K562 (cell line): ENCODE measurements around the gene RPL3. TPM values are rescaled to one million over a fixed set of nuclear protein-coding genes. Genes with fewer than 3 reads are reported as not detected.

Experiments
- ATAC-seq: fragments of 200-7000 bp; cut with Tn5 transposase; 3 replicates; pipeline ENCODE4 v1.9.1; 2020; ENCODE audit warnings: moderate library complexity
- BruUV-seq: library from RNA; stranded (reverse); fragments of 400-500 nt; replicated peaks from 2 replicates; lab custom pipeline; 2021; lab: Mats Ljungman, UMichigan
- CTCF ChIA-PET: fragments of 300-600 bp; formaldehyde crosslinking; extraction: SDS; loops from one replicate; lab custom pipeline; 2021; ENCODE audit warnings: low intra/inter-chr PET ratio; lab: Yijun Ruan, JAX
- POLR2A ChIA-PET: fragments of 300-600, 350-650 bp; sonication (Branson Sonifier 250); formaldehyde crosslinking; extraction: SDS; loops from one replicate; lab custom pipeline; 2021; ENCODE audit warnings: antibody characterized with exemption, inconsistent platforms; lab: Yijun Ruan, JAX
- DNase-seq, 4 experiments: peaks; one replicate each; pipeline versions ENCODE4 v3.0.0 to v3.0.0-alpha.2; 2011 to 2018; ENCODE audit warnings: low spot score in 3 of 4, mixed read lengths in 3 of 4; ENCODE audit errors: extremely low read depth in 1 of 4
- FAIRE-seq: peaks from 2 replicates; lab custom pipeline; 2011; peaks lifted over from hg19 to GRCh38; lab: Jason Lieb, UNC
- H2AFZ ChIP-seq: 2 replicates; pipeline ENCODE4 v1.6.0; 2011; ENCODE audit warnings: low read depth, low read length, control low read depth, inconsistent platforms
- H3K27ac ChIP-seq: fragments of 200-600 bp; 3 replicates; pipeline ENCODE4 v1.8.0; 2011; ENCODE audit warnings: low read depth, mild to moderate bottlenecking, control low read depth, inconsistent platforms, low read length, moderate library complexity, mixed read lengths; ENCODE audit errors: extremely low read depth
- H3K27me3 ChIP-seq, 2 experiments: fragments of 300-600 bp in 1 of 2; 2 replicates in 1 of 2; 3 replicates in 1 of 2; pipeline versions ENCODE4 v1.6.0 to v1.8.0; 2011; ENCODE audit warnings: inconsistent platforms in 2 of 2, low read length in 2 of 2, mild to moderate bottlenecking in 1 of 2, mixed read lengths in 1 of 2, moderate library complexity in 1 of 2; ENCODE audit not compliant: control insufficient read depth in 2 of 2, insufficient read depth in 2 of 2
- H3K36me3 ChIP-seq: fragments of 300-600 bp; 3 replicates; pipeline ENCODE4 v1.8.0; 2011; ENCODE audit warnings: mild to moderate bottlenecking, low read length, inconsistent platforms; ENCODE audit not compliant: control insufficient read depth, insufficient read depth
- H3K4me1 ChIP-seq, 2 experiments: fragments of 200-600 bp in 1 of 2; replicated peaks in 1 of 2; 2 replicates in 1 of 2; 3 replicates in 1 of 2; pipeline versions ENCODE4 v1.5.1 to v1.8.0; 2011; ENCODE audit warnings: inconsistent platforms in 2 of 2, low read length in 2 of 2, mild to moderate bottlenecking in 1 of 2, mixed read lengths in 1 of 2, moderate library complexity in 1 of 2; ENCODE audit not compliant: control insufficient read depth in 2 of 2, insufficient read depth in 2 of 2
- H3K4me2 ChIP-seq: 2 replicates; pipeline ENCODE4 v1.6.1; 2011; ENCODE audit warnings: low read length, control low read depth, inconsistent platforms, mixed read lengths; ENCODE audit not compliant: insufficient read depth
- H3K4me3 ChIP-seq: fragments of 200-600 bp; sonication (generic), shearing (Covaris generic); 2 replicates; pipeline ENCODE4 v1.5.1; 2016; ENCODE audit warnings: control low read depth, inconsistent platforms
- H3K79me2 ChIP-seq: fragments of 200-600 bp; 3 replicates; pipeline ENCODE4 v1.8.0; 2011; ENCODE audit warnings: low read length, inconsistent platforms; ENCODE audit not compliant: control insufficient read depth, insufficient read depth
- H3K9ac ChIP-seq, 2 experiments: 2 replicates each; pipeline versions ENCODE4 v1.6.0 to v1.6.1; 2011; ENCODE audit warnings: low read depth in 2 of 2, low read length in 2 of 2, control low read depth in 1 of 2, inconsistent platforms in 1 of 2, mild to moderate bottlenecking in 1 of 2, mixed read lengths in 1 of 2; ENCODE audit not compliant: insufficient read depth in 1 of 2
- H3K9me1 ChIP-seq: one replicate; pipeline ENCODE4 v1.6.0; 2011; ENCODE audit warnings: inconsistent platforms, mild to moderate bottlenecking, low read length, moderate library complexity; ENCODE audit not compliant: control insufficient read depth, insufficient read depth
- H3K9me3 ChIP-seq: replicated peaks from 2 replicates; pipeline ENCODE4 v1.5.1; 2011; ENCODE audit warnings: low read depth, low read length, inconsistent platforms; ENCODE audit not compliant: control insufficient read depth, insufficient read depth
- H4K20me1 ChIP-seq: replicated peaks from 2 replicates; pipeline ENCODE4 v1.6.1; 2011; ENCODE audit warnings: low read length, inconsistent platforms, mixed read lengths; ENCODE audit not compliant: control insufficient read depth, insufficient read depth
- ADNP ChIP-seq: fragments of 200-800 bp; sonication (Bioruptor generic); IDR thresholded peaks from 2 replicates; pipeline ENCODE4 v1.6.1; 2016; ENCODE audit warnings: missing genetic modification characterization, missing compliant biosample characterization
- BCLAF1 ChIP-seq, 2 experiments: fragments of 450-650 bp in 1 of 2; IDR thresholded peaks; 2 replicates each; pipeline ENCODE4 v1.6.1; 2011 to 2017; ENCODE audit warnings: low read depth in 2 of 2, antibody characterized with exemption in 1 of 2, borderline replicate concordance in 1 of 2, low read length in 1 of 2, mild to moderate bottlenecking in 1 of 2, mixed read lengths in 1 of 2; ENCODE audit not compliant: control insufficient read depth in 1 of 2
- BCOR ChIP-seq: fragments of 450-650 bp; IDR thresholded peaks from 2 replicates; pipeline ENCODE4 v1.6.1; 2016
- DLX4 ChIP-seq: fragments of 250-450 bp; sonication (Bioruptor Pico); IDR thresholded peaks from 2 replicates; pipeline ENCODE4 v1.6.1; 2021; ENCODE audit warnings: mild to moderate bottlenecking
- FOXJ2 ChIP-seq: fragments of 200-800 bp; sonication (Bioruptor generic); IDR thresholded peaks from 2 replicates; pipeline ENCODE4 v1.6.1; 2016; ENCODE audit warnings: missing genetic modification characterization, missing compliant biosample characterization
- HMGN3 ChIP-seq: IDR thresholded peaks from 2 replicates; pipeline ENCODE4 v1.6.1; 2011; ENCODE audit warnings: borderline replicate concordance, low read depth, mild to moderate bottlenecking, mixed read lengths, low read length; ENCODE audit not compliant: insufficient read length; ENCODE audit errors: extremely low read depth
- KDM1A ChIP-seq, 2 experiments: fragments of 450-650 bp; IDR thresholded peaks; 2 replicates each; pipeline ENCODE4 v1.6.1; 2016; ENCODE audit warnings: mild to moderate bottlenecking in 2 of 2
- MAFK ChIP-seq: IDR thresholded peaks from 2 replicates; pipeline ENCODE4 v1.6.1; 2011; ENCODE audit warnings: low read length, improper control_type of control experiment
- RBFOX2 ChIP-seq: fragments of 200-400 bp; formaldehyde crosslinking; IDR thresholded peaks from 2 replicates; pipeline ENCODE4 v1.6.1; 2017; ENCODE audit warnings: low read depth, mild to moderate bottlenecking, low read length, moderate library complexity
- RBM25 ChIP-seq: fragments of 200-400 bp; formaldehyde crosslinking; IDR thresholded peaks from 2 replicates; pipeline ENCODE4 v1.6.1; 2018; ENCODE audit warnings: low read length, low read depth, moderate library complexity; ENCODE audit not compliant: severe bottlenecking
- RCOR1 ChIP-seq, 2 experiments: IDR thresholded peaks; 2 replicates each; pipeline ENCODE4 v1.6.1; 2012; ENCODE audit warnings: low read depth in 2 of 2, low read length in 2 of 2, borderline replicate concordance in 1 of 2, improper control_type of control experiment in 1 of 2
- SMAD3 ChIP-seq: fragments of 450-650 bp; formaldehyde crosslinking; conservative IDR thresholded peaks from 2 replicates; pipeline ENCODE4 v1.4.0; 2020; ENCODE audit warnings: mild to moderate bottlenecking
- SMARCA5 ChIP-seq: fragments of 450-650 bp; IDR thresholded peaks from 2 replicates; pipeline ENCODE4 v1.6.1; 2016
- STAT6 ChIP-seq: sonication (generic); formaldehyde crosslinking; IDR thresholded peaks from 2 replicates; pipeline ENCODE4 v1.8.1; 2023; ENCODE audit warnings: mild to moderate bottlenecking, missing genetic modification reagents
- ZNF197 ChIP-seq: fragments of 200-800 bp; sonication (Bioruptor generic); IDR thresholded peaks from 2 replicates; pipeline ENCODE4 v1.6.1; 2016; ENCODE audit warnings: low read depth, missing genetic modification characterization, missing compliant biosample characterization
- WGBS: fragments of 100-300 bp; shearing (Covaris generic); methylation state at CpG from one replicate; pipeline ENCODE4 v1.1.6; 2016; ENCODE audit warnings: low coverage, mixed read lengths; ENCODE audit not compliant: insufficient coverage; ENCODE audit errors: missing lambda C conversion rate; 5-methylcytosine and 5-hydroxymethylcytosine counted together
- in situ Hi-C: fragments of 300-500 bp; cut with MboI; formaldehyde crosslinking; loops from 4 replicates; pipeline ENCODE4 v1.15.0; 2018; ENCODE audit warnings: inconsistent platforms, mixed read lengths
- intact Hi-C: fragments of 100-400 bp; cut with micrococcal nuclease; formaldehyde crosslinking; loops from 2 replicates; pipeline ENCODE4 v1.14.2; 2022
- polyA plus RNA-seq, 8 experiments: library from polyadenylated mRNA; depleted of rRNA in 4 of 8; stranded (reverse) in 5 of 8; unstranded in 3 of 8; fragments of >200 nt; fragmentation: Nextera tagmentation in 2 of 8; fragmentation: Illumina TruSeq in 1 of 8; extraction: Ambion mirVana in 2 of 8; extraction: Trizol in 1 of 8; gene quantifications; 2 replicates each; pipeline versions ENCODE4 v1.2.1 to v1.2.3, GENCODE V29; 2011 to 2014; ENCODE audit warnings: inconsistent platforms in 1 of 8, missing spikeins in 1 of 8
- total RNA-seq, 7 experiments: library from RNA; depleted of rRNA in 6 of 7; stranded (reverse); fragments of >200 nt in 6 of 7; fragmentation: Illumina TruSeq in 2 of 7; extraction: Trizol in 2 of 7; gene quantifications; 2 replicates each; pipeline versions ENCODE4 v1.2.1 to v1.2.3, GENCODE V29; 2011 to 2021; ENCODE audit warnings: low replicate concordance in 1 of 7

RPL3 gene
- total and polyA plus RNA-seq, 9 of the 15 experiments (the other 6 are each of a cell fraction or from before 2014, with no cell fraction given), result 1,624 to 4,066 (median 2,565) TPM

DNA sequence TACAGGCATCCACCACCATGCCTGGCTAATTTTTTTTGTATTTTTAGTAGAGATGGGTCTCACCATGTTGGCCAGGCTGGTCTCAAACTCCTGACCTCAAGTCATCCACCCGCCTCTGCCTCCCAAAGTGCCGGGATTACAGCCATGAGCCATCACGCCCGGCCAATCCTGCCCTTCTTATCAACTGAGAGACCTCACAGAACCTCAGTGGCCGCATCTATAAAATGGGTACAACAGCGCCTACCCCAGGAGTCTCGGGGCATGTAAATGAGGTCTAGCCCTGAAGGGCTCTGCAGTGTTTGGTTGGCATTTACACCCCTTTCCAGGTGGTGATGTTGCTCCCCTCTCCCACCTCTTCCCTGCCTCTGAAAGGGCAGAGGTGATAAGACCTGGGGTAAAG lies 42.1 kb upstream of the RPL3 start:
- Histone ChIP-seq H2AFZ (no peak overlapping the region), H3K36me3 (no peaks in the 10 kb centered on the region), H3K27me3 (no peaks in the 10 kb centered on the region), H3K9ac (no peak overlapping the region), H3K27ac (no peak overlapping the region), H3K9me1 (no peaks in the 10 kb centered on the region), H3K4me3 (no peak overlapping the region), H3K79me2 (no peaks in the 10 kb centered on the region), H4K20me1 (no peaks in the 10 kb centered on the region), H3K9me3 (no peaks in the 10 kb centered on the region), H3K4me2 (no peak overlapping the region), H3K4me1 (peaks cover 18 to 36% of the 10 kb centered on the region in 2 experiments; a peak in 4 of 5 replicates)
- DNase-seq (no peak), ATAC-seq (no peak), FAIRE-seq (no peak)
- POLR2A ChIA-PET, result no interaction called here
- 87% methylated on average over 3 of the region's 7 CpGs for WGBS
- TF ChIP-seq HMGN3 (no peak), BCLAF1 (IDR thresholded peaks at IDR 0.05; ENCODE audit: borderline replicate concordance in 1 of 2, control insufficient read depth in 1 of 2, low read depth in 2 of 2, low read length in 1 of 2) (no peak), DLX4 (CRISPR knock-in tag) (no peak), BCOR (peak; percentile 91), SMARCA5 (peak; percentile 67; the same call in 1 of the 2 replicates), MAFK (no peak), SMAD3 (no peak), RCOR1 (IDR thresholded peaks at IDR 0.05; ENCODE audit: borderline replicate concordance in 1 of 2, low read depth in 2 of 2, low read length in 2 of 2) (0 out of 4 replicates have a peak, but pooled peaks of 1 of the 2 experiments have one; percentile 30), ZNF197 (CRISPR knock-in tag) (no peak), ADNP (0 out of 2 replicates have a peak, but pooled peaks have one; percentile 31), FOXJ2 (tag) (no peak), RBM25 (peak; percentile 90), RBFOX2 (no peak), STAT6 (CRISPR knock-in tag) (no peak), KDM1A (IDR thresholded peaks at IDR 0.05) (peak; percentile 66 to 82)
- CTCF ChIA-PET, result no interaction called here
- no TSS peak for BruUV-seq
- in situ Hi-C loops (no loop called here), intact Hi-C loops (no loop called here)
